GM18502 (cell line): Measurements from ENCODE around the gene ERC2.
A peak's percentile ranks its signal among the peaks of the same experiment; 100 is the strongest.

Experiments
- ATAC-seq: cut with Tn5 transposase; IDR thresholded peaks from one replicate; pipeline ENCODE4 v1.9.1; 2021; ENCODE audit warnings: mild to moderate bottlenecking; ENCODE audit not compliant: unreplicated experiment, poor library complexity

The ERC2 gene

DNA sequence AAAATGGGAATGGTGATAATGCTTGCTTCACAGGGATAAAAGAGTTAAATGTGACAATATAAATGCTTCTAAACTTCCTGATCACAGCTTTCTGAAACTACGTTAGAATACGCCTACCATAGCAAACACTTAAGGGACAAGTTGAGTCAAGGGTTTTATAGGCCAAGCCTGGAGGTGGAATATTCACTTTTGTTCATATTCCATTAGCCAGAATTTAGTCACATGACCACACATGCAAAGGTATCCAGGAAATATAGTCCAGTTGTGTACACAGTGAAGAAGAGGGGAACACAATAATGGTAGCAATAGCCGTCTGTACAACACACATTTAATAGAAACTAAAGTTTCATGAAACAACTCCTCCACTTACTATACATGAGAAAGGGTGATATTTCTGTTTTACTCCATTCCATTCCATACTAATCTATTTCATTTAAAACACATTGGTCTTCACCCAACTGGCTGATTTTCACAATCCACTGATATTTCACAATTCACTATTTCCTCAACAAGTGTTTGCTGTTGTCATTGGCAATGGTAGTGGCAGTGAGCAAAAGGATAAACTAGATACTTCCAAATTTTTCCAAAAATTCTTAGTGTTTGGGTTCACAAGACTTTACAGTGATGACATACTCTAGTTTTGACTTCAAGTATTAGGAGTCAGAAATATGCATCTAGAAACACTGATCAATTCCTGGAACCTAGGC lies 270.9 kb downstream of the ERC2 start:
- ATAC-seq = no peak

DNA sequence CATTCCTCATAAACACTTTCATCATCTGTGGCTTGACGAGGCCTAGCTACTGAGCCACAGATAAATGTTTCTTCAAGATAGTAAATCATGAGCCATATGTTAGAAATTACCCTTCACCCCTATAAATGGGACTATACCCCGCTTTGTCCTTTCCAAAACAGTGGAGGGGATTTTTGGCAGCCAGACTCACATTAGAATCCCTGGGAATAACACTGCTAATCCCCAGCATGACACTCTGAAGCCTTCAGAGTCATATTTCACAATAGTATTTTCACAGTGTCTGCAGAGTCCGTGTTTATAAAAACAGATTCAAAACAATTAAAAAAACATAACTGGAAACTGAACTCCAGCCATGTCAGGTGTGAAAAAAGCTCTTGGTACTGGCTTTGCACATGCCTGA lies 271.6 kb downstream of the ERC2 start:
- ATAC-seq = no peak

GRCh38 chr3:56193519-56193918 lies 274.7 kb downstream of the ERC2 start:
- ATAC-seq = no peak

DNA sequence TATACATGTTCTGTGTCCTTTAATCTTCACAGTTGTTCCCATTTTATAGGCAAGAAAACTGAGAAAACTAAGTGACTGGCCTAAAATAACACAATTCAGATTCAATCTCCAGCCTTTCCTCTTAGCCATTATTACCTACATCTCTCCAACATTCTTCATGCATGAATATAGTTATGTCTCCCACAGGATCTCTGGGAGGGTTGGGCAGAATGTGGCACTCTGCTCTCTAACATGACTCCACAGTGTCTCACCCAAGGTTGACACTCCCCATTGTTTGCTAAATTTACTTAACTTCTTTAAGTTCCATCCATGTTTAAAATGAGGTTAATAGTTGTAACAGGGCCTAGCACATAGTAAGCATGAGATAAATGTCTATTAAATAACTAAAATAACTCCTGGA lies 276.3 kb downstream of the ERC2 start:
- ATAC-seq = no peak

- ATAC-seq = no peak
These were observed 277.4 kb downstream of the ERC2 start for GRCh38 chr3:56190771-56191305.

GRCh38 chr3:56190130-56190529 lies 278.1 kb downstream of the ERC2 start:
- ATAC-seq = no peak

DNA sequence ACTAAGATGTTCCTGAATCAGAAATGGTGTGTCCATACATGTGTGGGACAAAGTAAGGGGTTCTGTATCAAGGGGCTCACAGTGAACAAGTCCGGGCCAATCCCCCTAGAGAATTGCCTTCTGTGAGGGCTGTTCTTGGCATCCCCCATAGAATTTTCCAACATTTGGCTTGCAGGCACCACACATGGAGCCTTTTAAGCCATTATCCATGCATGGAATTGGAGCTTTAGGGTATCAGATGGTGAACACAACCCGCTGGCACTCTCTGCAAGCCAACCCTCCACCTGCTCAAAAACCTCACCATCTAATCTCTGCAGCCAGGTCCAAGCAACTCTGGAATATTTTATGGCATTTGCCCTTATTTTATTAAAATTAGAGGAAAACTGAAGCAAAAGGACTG lies 278.7 kb downstream of the ERC2 start:
- ATAC-seq = no peak

GRCh38 chr3:56188201-56188600 lies 280.1 kb downstream of the ERC2 start:
- no peak for ATAC-seq

GRCh38 chr3:56187051-56187450 lies 281.2 kb downstream of the ERC2 start:
- ATAC-seq = no peak

DNA sequence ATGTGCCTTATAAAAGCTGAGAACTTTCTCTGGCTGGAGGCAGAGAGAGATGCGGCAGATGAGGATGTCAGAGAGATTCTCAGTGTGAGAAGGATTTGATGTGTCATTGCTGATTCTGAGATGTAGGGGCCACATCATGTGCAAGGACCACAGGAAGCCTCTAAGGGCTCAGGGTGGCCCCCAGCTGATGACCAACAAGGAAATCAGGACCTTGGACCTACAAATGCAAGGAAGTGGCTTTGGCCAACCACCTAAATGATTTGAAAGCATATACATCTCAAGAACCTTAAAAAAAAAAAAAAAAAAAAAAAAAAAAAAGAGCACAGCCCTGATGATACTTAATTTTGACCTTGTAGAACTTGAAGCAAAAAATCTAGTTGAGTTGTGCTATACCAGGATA lies 282.4 kb downstream of the ERC2 start:
- no peak for ATAC-seq

- no peak for ATAC-seq
These were observed 284.7 kb downstream of the ERC2 start for GRCh38 chr3:56183529-56183928.

GRCh38 chr3:56180433-56180832 lies 287.8 kb downstream of the ERC2 start:
- ATAC-seq = no peak

GRCh38 chr3:56173601-56174000 lies 294.7 kb downstream of the ERC2 start:
- no peak for ATAC-seq

GRCh38 chr3:56164436-56164835 lies 303.8 kb downstream of the ERC2 start:
- no peak for ATAC-seq

GRCh38 chr3:56157693-56158362 lies 310.4 kb downstream of the ERC2 start:
- ATAC-seq = peak; percentile 81

DNA sequence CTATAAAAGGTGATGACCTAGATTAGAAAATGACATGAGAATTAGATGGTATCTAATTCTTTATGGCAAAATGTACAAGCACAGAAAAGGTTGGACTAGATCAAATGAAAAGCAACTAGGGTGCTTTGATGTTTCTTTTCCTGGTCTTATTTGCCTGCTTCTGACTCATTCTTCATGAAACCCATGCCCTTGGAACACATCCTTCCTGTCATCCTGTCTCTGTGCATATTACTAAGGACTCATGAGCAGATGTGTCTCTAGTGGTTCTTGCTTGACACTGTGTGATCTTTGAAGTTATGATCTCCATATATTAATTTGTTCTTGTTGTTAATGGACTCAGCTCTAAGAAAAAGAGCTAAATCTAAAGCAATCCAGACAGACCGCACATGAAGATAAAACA lies 314.0 kb downstream of the ERC2 start:
- ATAC-seq = no peak

GRCh38 chr3:56147354-56147753 lies 320.9 kb downstream of the ERC2 start:
- ATAC-seq = no peak

GRCh38 chr3:56145410-56145809 lies 322.9 kb downstream of the ERC2 start:
- ATAC-seq = no peak

DNA sequence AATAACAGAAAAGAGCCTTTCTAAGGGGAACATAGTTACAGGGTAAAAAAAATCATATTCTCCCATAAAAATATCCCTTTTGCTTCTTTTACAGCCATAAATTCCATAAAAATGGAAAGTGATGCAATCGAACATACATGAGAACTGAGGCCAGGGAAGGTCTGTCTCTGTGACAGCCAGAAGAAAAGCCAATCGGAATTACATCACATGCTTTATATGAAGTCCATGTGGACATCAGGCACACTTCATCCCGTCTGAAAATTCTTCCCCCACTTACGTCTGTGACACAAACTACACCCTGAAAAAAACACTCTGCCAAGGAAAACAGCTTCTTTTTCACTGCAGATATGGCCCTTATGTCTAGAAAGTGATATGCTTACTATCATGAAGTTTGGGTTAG lies 323.5 kb downstream of the ERC2 start:
- ATAC-seq = no peak

DNA sequence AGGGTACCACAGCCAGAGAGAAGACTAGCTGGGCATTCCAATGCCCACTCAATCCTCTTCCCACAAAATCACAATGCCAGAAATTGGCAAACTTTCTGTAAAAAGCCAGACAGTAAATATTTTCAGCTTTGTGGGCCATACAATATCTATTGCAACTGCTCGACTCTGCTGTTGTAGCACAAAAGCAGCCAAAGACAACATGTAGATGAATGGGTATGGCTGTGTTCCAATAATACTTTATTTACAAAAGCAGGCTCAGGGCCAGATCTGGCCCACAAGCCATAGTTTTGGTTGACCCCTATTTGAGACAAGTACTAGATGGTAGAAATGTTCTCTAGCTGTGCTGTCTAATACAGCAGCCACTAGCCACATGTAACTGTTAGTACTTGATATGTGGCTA lies 330.9 kb downstream of the ERC2 start:
- ATAC-seq = no peak

DNA sequence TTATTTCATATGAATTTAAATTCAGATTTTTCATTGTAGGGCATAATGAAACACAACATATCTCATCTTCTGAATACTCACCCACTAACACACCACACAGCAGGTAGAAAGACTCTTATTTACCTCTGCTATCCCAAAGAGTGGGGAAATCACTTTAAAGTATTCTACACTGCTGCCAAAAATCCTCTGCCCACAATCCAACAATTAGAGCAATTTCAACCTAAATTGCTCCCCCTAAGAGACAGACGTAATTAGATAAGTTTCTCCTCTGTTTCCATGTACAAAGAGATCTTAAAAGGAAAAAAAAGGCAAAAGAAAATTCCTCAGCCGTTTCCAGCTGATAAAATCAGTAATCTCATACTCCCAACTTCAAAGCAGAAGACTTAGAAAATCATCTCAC lies 331.8 kb downstream of the ERC2 start:
- ATAC-seq = no peak

DNA sequence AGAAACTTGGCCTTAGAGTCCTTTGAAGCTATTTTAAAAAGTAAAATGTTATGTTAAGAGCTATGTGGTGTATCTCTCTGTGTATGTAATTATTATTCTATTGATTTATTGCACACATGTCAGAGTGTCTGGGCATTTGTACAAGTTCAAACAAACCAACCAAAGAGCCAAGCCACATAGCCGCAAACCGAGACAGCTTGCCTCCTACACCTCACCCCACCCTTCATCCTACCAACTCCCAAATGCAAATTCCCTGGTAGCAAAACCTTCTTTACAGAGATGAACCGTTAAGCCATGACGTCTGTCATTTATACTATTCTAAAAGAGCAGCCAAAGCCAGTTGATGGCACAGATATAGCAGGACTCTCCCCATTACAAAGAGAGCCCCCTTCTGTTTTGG lies 332.3 kb downstream of the ERC2 start:
- no peak for ATAC-seq
